Fibroblast of lung (primary cell): ENCODE results near the gene ATRIP.

Experiments
- EZH2 ChIP-seq: IDR thresholded peaks from 2 replicates; pipeline ENCODE4 v1.5.1; 2012; ENCODE audit warnings: low read length, control low read depth, mild to moderate bottlenecking; ENCODE audit errors: missing control alignments
- TF ChIP-seq, protein P1 (sequence below), 2 donors: IDR thresholded peaks in 1 of 2; conservative IDR thresholded peaks in 1 of 2; 1 replicate in 1 of 2; 2 replicates in 1 of 2; pipeline ENCODE4 v1.5.1; 2011 to 2012; ENCODE audit warnings: low read length in 2 of 2, control low read depth in 1 of 2, inconsistent platforms in 1 of 2, low read depth in 1 of 2, mild to moderate bottlenecking in 1 of 2

DNA sequence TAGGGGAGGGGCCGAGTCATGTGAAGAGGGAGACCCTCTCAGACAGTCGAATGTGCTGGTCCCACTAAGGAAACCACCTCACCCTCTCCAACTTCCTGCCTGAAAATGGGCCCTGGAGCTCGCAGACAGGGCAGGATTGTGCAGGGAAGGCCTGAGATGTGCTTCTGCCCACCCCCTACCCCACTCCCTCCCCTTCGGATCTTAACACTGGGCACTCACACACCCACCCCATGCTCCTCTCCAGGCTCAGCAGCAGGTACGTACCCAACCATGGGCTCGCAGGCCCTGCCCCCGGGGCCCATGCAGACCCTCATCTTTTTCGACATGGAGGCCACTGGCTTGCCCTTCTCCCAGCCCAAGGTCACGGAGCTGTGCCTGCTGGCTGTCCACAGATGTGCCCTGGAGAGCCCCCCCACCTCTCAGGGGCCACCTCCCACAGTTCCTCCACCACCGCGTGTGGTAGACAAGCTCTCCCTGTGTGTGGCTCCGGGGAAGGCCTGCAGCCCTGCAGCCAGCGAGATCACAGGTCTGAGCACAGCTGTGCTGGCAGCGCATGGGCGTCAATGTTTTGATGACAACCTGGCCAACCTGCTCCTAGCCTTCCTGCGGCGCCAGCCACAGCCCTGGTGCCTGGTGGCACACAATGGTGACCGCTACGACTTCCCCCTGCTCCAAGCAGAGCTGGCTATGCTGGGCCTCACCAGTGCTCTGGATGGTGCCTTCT is 20.0 kb downstream of the ATRIP start:
- no peak for TF ChIP-seq EZH2
- TF ChIP-seq, protein P1, sequence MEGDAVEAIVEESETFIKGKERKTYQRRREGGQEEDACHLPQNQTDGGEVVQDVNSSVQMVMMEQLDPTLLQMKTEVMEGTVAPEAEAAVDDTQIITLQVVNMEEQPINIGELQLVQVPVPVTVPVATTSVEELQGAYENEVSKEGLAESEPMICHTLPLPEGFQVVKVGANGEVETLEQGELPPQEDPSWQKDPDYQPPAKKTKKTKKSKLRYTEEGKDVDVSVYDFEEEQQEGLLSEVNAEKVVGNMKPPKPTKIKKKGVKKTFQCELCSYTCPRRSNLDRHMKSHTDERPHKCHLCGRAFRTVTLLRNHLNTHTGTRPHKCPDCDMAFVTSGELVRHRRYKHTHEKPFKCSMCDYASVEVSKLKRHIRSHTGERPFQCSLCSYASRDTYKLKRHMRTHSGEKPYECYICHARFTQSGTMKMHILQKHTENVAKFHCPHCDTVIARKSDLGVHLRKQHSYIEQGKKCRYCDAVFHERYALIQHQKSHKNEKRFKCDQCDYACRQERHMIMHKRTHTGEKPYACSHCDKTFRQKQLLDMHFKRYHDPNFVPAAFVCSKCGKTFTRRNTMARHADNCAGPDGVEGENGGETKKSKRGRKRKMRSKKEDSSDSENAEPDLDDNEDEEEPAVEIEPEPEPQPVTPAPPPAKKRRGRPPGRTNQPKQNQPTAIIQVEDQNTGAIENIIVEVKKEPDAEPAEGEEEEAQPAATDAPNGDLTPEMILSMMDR (conservative IDR thresholded peaks at IDR 0.05 in 1 of 2, IDR thresholded peaks at IDR 0.05 in 1 of 2; ENCODE audit: low read depth in 1 of 2, low read length in 2 of 2), result no peak
